ENCODE data around the gene SOHLH1. TPM values are rescaled to one million over a fixed set of nuclear protein-coding genes. Genes with fewer than 3 reads are reported as not detected.

SOHLH1 gene
- total RNA-seq, 4 donors from 2014 or later: not detected

- no peak for DNase-seq
- TF ChIP-seq, protein P1, sequence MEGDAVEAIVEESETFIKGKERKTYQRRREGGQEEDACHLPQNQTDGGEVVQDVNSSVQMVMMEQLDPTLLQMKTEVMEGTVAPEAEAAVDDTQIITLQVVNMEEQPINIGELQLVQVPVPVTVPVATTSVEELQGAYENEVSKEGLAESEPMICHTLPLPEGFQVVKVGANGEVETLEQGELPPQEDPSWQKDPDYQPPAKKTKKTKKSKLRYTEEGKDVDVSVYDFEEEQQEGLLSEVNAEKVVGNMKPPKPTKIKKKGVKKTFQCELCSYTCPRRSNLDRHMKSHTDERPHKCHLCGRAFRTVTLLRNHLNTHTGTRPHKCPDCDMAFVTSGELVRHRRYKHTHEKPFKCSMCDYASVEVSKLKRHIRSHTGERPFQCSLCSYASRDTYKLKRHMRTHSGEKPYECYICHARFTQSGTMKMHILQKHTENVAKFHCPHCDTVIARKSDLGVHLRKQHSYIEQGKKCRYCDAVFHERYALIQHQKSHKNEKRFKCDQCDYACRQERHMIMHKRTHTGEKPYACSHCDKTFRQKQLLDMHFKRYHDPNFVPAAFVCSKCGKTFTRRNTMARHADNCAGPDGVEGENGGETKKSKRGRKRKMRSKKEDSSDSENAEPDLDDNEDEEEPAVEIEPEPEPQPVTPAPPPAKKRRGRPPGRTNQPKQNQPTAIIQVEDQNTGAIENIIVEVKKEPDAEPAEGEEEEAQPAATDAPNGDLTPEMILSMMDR (IDR thresholded peaks at IDR 0.05): no peak
- TF ChIP-seq POLR2A (IDR thresholded peaks at IDR 0.05): no peak
- no peaks in the 10 kb centered on the region for H3K4me1 ChIP-seq
- H3K27me3 ChIP-seq: no peaks in the 10 kb centered on the region
- no peaks in the 10 kb centered on the region for H3K9me3 ChIP-seq
- H3K36me3 ChIP-seq: no peaks in the 10 kb centered on the region
- no peak overlapping the region for H3K4me3 ChIP-seq
- H3K27ac ChIP-seq: no peak overlapping the region
Observed at GRCh38 chr9:135739271-135740220, 40.3 kb upstream of the SOHLH1 start.

DNA sequence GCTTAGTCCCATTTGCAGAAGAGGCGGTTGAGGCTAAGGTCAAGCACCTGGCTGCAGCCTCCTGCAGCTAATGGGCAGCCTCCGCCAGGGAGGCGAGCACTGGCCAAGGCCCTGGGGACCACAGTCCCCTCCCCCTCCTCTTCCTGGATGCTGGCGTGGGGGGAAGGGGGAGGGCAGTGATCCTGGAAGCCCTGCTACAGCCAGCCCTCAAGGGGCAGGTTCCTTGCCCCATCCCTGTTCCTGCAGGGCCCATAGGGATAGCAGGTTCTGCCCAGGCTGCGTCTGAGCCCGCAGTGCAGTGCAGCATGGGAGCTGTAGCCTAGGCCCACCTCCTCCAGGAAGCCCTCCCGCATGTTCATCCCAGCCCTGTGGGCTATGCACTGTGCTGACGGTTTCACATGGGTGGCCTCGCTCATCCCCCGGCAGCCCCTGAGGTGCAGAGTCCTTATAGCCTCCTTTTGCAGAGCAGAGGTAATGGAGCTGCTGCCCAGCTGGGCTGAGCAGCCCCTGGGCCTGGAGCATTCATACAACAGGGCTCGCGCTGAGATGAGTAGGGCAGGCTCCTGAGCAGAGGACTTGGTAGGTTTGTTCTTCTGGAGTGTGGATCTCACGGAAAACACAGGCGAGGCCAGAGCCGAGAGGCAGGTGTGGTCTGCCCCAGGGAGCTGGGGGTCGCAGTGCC lies 38.7 kb upstream of the SOHLH1 start:
- H3K9me3 ChIP-seq: no peaks in the 10 kb centered on the region
- TF ChIP-seq POLR2A (IDR thresholded peaks at IDR 0.05): no peak
- TF ChIP-seq, protein P1 (IDR thresholded peaks at IDR 0.05): no peak
- H3K4me1 ChIP-seq: no peaks in the 10 kb centered on the region
- DNase-seq: no peak
- no peak overlapping the region for H3K27ac ChIP-seq
- no peaks in the 10 kb centered on the region for H3K27me3 ChIP-seq
- H3K4me3 ChIP-seq: no peak overlapping the region
- H3K36me3 ChIP-seq: no peaks in the 10 kb centered on the region

- Histone ChIP-seq H3K9me3 (no peaks in the 10 kb centered on the region), H3K4me1 (no peaks in the 10 kb centered on the region), H3K4me3 (no peak overlapping the region), H3K27me3 (no peaks in the 10 kb centered on the region), H3K27ac (no peak overlapping the region), H3K36me3 (no peaks in the 10 kb centered on the region)
- no peak for TF ChIP-seq POLR2A (IDR thresholded peaks at IDR 0.05)
- TF ChIP-seq, protein P1 (IDR thresholded peaks at IDR 0.05): no peak
- no peak for DNase-seq
Observed at GRCh38 chr9:135736979-135737839, 37.9 kb upstream of the SOHLH1 start.

GRCh38 chr9:135736272-135736978 lies 37.1 kb upstream of the SOHLH1 start:
- no peaks in the 10 kb centered on the region for H3K9me3 ChIP-seq
- DNase-seq: no peak
- no peaks in the 10 kb centered on the region for H3K36me3 ChIP-seq
- TF ChIP-seq POLR2A (IDR thresholded peaks at IDR 0.05): no peak
- TF ChIP-seq, protein P1 (IDR thresholded peaks at IDR 0.05): no peak
- no peak overlapping the region for H3K4me3 ChIP-seq
- H3K4me1 ChIP-seq: no peaks in the 10 kb centered on the region
- no peak overlapping the region for H3K27ac ChIP-seq
- H3K27me3 ChIP-seq: no peaks in the 10 kb centered on the region

Data from Peyer's patch (tissue), 4 donors.